ENCODE data around the gene SOCS7. TPM values are rescaled to one million over a fixed set of nuclear protein-coding genes. Genes with fewer than 3 reads are reported as not detected.

SOCS7 gene
- total and polyA plus RNA-seq, 10 donors, result 1.2 to 20.2 (median 10.5) TPM

DNA sequence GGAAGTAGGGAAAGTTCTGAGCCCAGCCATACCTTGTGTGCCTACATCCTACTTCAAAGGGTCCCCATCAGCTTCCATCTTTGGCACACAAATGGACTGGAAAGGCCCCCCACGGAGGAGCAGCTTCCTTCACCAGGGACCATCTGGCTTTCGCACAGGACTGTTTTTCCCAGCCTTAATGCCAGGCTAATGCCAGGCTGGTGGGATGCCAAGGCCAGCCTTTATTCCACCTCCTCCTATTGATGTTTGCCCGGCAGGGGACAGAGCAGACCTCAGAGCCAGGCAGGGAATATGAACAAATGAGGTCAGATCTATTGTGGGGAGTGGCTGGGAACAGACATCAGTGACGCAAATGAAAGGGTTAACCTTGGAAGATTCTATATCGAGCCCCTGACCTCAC, 13.6 kb upstream of the SOCS7 start:
- Histone ChIP-seq H3K9me3 (no peaks in the 10 kb centered on the region), H3K4me3 (no peak overlapping the region), H3K36me3 (no peaks in the 10 kb centered on the region), H3K27ac (no peak overlapping the region), H3K27me3 (replicated peaks in 1 of 7) (peaks cover 0 to 25% (median 0%) of the 10 kb centered on the region in 7 donors), H3K4me1 (no peaks in the 10 kb centered on the region)
- TF ChIP-seq POLR2AphosphoS5 (IDR thresholded peaks at IDR 0.05) (no peak), POLR2A (IDR thresholded peaks at IDR 0.05) (no peak)
- TF ChIP-seq, protein P1, sequence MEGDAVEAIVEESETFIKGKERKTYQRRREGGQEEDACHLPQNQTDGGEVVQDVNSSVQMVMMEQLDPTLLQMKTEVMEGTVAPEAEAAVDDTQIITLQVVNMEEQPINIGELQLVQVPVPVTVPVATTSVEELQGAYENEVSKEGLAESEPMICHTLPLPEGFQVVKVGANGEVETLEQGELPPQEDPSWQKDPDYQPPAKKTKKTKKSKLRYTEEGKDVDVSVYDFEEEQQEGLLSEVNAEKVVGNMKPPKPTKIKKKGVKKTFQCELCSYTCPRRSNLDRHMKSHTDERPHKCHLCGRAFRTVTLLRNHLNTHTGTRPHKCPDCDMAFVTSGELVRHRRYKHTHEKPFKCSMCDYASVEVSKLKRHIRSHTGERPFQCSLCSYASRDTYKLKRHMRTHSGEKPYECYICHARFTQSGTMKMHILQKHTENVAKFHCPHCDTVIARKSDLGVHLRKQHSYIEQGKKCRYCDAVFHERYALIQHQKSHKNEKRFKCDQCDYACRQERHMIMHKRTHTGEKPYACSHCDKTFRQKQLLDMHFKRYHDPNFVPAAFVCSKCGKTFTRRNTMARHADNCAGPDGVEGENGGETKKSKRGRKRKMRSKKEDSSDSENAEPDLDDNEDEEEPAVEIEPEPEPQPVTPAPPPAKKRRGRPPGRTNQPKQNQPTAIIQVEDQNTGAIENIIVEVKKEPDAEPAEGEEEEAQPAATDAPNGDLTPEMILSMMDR (IDR thresholded peaks at IDR 0.05 in 8 of 11, conservative IDR thresholded peaks at IDR 0.05 in 3 of 11), result no peak
- WGBS, 5 donors, result 72 to 80% (median 78%) methylated on average over 5 of the region's 5 CpGs
- DNase-seq, result no peak
- intact Hi-C loops (cut with DNase I; ENCODE audit: low total_unique reads), result no loop called here

DNA sequence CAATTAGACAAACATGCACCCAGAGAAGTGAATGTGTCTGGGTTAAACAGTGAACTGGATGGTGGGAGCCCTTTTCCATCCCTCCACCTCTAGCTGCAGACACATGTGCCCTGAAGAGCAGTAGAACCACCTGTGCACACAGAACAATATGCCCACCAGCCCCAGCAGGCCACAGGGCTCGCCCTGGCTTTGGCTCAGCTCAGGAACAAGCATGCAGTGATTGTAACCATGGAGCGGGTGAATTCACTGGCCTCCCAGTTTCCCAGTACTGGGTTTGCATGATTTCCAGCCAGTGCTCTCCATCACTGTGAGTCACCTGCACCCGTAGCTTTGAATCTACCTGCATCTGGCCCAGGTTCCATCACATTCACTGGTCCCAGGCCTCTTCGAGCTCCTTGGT, 13.1 kb upstream of the SOCS7 start:
- TF ChIP-seq, protein P1 (IDR thresholded peaks at IDR 0.05 in 8 of 11, conservative IDR thresholded peaks at IDR 0.05 in 3 of 11), result no peak
- TF ChIP-seq POLR2AphosphoS5 (IDR thresholded peaks at IDR 0.05) (no peak), POLR2A (IDR thresholded peaks at IDR 0.05) (no peak)
- no peak overlapping the region for H3K27ac ChIP-seq
- H3K4me3 ChIP-seq, result no peak overlapping the region
- no peaks in the 10 kb centered on the region for H3K4me1 ChIP-seq
- no peak for DNase-seq
- WGBS, 5 donors, result 75 to 93% (median 87%) methylated on average over 4 of the region's 4 CpGs
- intact Hi-C loops (cut with DNase I; ENCODE audit: low total_unique reads), result no loop called here
- no peaks in the 10 kb centered on the region for H3K36me3 ChIP-seq
- peaks cover 0 to 25% (median 0%) of the 10 kb centered on the region in 7 donors for H3K27me3 ChIP-seq (replicated peaks in 1 of 7)
- no peaks in the 10 kb centered on the region for H3K9me3 ChIP-seq

DNA sequence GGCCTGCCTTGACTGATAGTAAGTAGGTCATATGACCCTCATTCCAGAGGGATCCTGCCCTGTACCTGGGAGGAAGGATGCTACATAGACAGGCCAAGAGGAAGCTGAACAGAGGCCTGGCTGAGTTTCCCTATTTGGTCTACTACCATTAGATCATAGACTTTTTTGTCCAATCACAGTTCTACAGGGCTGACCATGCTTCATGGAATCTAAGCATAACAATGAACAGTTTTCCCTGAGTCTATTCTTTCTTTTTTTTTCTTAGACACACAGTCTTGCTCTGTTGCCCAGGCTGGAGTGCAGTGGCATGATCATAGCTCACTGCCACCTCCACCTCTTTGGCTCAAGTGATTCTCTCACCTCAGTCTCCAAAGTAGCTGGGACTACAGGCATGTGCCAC, 11.8 kb upstream of the SOCS7 start:
- Histone ChIP-seq H3K4me1 (no peaks in the 10 kb centered on the region), H3K4me3 (no peak overlapping the region), H3K9me3 (no peaks in the 10 kb centered on the region), H3K36me3 (no peaks in the 10 kb centered on the region), H3K27ac (no peak overlapping the region), H3K27me3 (replicated peaks in 1 of 7) (peaks cover 0 to 17% (median 0%) of the 10 kb centered on the region in 7 donors)
- intact Hi-C loops (cut with DNase I; ENCODE audit: low total_unique reads), result no loop called here
- TF ChIP-seq POLR2A (IDR thresholded peaks at IDR 0.05) (no peak), POLR2AphosphoS5 (IDR thresholded peaks at IDR 0.05) (no peak)
- TF ChIP-seq, protein P1 (IDR thresholded peaks at IDR 0.05 in 8 of 11, conservative IDR thresholded peaks at IDR 0.05 in 3 of 11), result no peak
- DNase-seq, result no peak

DNA sequence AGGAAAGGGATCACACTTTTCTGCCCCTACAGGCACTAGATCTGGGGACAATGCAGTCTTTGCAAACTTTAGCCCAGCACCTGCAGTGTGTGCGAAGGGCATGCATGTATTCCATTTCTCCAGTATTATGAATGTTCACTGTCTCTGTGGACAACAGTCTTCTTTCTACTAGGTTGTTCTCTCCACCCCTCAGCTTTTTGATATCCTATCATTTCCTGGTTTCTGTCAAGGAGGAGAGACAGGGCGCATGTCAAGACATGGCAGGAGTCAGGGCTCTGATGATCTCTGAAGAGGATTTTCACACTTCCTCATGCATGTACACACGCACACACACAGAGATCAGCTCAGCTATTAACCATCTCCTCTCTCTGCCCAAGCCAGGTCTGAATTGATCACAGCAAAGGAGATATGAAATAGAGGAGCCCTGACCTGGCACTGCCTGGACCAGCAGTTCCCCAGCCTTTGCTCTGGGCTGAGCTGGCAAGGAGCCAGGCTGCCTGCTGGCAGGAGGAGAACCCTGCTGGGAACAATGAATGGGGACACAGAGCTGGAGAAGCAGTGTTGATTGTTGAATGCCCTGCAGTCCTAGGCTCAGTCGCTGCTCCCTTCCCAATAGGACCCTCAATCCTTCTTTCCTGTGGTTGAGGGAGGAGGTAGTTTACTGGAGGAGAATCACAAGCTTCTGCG, 10.5 kb upstream of the SOCS7 start:
- no peak overlapping the region for H3K4me3 ChIP-seq
- H3K4me1 ChIP-seq, result no peaks in the 10 kb centered on the region
- H3K36me3 ChIP-seq, result no peaks in the 10 kb centered on the region
- peaks cover 0 to 17% (median 0%) of the 10 kb centered on the region in 7 donors for H3K27me3 ChIP-seq (replicated peaks in 1 of 7)
- intact Hi-C loops (cut with DNase I; ENCODE audit: low total_unique reads), result no loop called here
- no peak overlapping the region for H3K27ac ChIP-seq
- no peaks in the 10 kb centered on the region for H3K9me3 ChIP-seq
- no peak for DNase-seq
- TF ChIP-seq POLR2AphosphoS5 (IDR thresholded peaks at IDR 0.05) (no peak), POLR2A (IDR thresholded peaks at IDR 0.05) (no peak)
- TF ChIP-seq, protein P1 (IDR thresholded peaks at IDR 0.05 in 8 of 11, conservative IDR thresholded peaks at IDR 0.05 in 3 of 11), result no peak
- WGBS, 5 donors, result 67 to 75% (median 73%) methylated on average over 5 of the region's 5 CpGs

All from spleen (tissue), 11 donors.